Ecto neural progenitor cell (in vitro differentiated cells): ENCODE results near the gene MARS1.

Experiments used
- DNase-seq: peaks from one replicate; pipeline ENCODE4 v3.0.0-alpha.2; 2018; ENCODE audit warnings: low spot score

MARS1 gene

DNA sequence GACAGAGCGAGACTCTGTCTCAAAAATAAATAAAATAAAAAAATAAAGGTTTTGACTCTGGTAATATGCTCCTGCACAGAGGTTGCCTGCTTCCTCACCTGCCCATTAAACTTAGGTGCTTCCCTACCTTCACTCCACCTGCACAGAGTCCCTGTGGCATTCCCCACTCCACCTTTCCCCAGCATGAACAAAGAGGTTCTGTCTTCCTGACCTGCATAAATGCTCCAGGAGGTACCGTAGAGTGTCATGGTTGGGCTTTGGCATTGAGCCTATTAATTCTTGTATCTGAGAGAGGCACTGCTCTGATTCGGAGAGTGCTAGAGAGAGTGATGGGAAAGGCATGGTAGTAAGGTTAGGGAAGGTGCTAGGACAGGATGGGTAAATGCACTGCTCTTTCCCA is 14.5 kb upstream of the MARS1 start:
- DNase-seq: no peak

DNA sequence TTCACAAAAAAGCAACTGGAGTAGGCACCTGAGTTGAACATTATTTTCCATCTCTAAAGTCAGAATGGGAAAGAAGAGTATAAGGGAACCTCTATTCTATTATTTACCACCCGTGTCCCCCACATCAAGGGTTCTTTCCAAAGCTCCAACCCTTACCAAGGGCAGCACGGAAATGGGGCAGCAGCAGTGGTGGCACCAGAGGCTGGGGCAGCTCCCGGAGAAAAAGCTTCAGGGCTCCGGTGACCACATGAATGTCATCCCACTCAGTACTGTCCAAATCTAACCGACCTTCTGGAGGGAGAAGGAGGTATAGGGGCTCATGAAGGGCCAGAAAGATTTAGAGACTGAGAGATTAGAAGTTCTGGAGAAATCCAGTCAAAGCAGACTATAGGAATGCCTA is 14.0 kb upstream of the MARS1 start:
- no peak for DNase-seq

GRCh38 chr12:57474430-57474829 is 13.4 kb upstream of the MARS1 start:
- no peak for DNase-seq

DNA sequence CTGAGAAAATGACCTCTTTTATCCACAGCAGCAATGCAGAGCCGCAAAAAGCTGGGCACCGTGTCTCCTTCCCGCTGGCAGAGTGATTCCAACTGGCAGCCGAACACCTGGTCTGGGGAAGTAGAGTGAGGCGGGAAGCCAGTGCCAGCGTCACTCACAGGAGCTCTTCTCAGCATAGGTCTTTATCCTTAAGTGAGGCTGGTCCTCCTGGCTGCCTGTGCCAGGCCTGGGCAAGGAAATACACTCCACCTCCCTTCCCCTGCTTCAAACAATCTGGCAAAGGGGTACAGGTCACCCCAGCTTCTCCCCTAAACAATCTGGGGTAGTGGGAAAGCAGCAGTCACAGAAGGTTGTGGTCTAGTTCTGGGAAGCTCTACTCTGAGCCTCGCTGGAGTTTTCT is 13.0 kb upstream of the MARS1 start:
- no peak for DNase-seq

DNA sequence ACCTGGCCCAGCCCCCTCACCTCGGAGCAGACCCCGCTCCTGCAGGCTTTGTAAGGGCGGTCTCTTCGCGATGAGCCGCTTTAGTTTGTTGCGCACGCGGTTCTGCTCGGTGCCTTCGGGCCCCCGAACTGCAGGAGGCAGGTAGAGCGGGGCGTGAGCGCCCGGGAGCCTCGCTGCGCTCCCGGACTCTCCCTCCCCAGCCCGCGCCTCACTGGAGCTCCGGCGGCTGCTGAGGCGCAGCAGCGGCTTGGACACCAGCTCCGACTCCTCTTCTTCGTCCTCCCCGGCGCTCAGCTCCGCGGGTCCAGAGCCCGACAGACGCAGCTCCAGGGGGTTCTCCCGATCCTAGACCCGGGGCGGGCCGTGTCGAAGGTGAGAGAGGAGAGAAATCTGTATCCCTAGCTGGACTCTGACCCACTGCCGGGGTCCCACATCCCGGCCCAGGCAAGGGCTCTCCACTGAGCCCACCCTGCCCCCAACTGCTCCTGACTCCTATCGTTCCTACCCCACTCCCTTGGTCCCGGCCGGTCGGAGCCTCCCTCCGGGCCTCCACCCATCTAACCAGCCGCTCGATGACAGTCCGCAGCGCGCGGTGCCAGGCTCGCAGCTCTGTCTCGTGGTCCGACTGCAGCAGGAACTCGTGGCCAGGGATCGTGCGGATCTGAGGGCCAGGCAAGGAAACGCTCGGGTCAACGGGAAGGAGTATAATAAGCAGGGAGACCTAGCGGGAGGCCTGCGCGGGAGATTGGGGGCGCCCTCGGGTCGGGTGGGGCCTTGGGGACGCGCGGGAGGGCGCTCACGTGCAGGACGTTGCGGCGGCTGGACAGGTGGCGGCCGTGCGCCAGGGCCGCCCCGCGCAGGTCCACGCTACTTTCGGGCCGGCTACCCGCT is 12.4 kb upstream of the MARS1 start:
- DNase-seq: peak; percentile 71

DNA sequence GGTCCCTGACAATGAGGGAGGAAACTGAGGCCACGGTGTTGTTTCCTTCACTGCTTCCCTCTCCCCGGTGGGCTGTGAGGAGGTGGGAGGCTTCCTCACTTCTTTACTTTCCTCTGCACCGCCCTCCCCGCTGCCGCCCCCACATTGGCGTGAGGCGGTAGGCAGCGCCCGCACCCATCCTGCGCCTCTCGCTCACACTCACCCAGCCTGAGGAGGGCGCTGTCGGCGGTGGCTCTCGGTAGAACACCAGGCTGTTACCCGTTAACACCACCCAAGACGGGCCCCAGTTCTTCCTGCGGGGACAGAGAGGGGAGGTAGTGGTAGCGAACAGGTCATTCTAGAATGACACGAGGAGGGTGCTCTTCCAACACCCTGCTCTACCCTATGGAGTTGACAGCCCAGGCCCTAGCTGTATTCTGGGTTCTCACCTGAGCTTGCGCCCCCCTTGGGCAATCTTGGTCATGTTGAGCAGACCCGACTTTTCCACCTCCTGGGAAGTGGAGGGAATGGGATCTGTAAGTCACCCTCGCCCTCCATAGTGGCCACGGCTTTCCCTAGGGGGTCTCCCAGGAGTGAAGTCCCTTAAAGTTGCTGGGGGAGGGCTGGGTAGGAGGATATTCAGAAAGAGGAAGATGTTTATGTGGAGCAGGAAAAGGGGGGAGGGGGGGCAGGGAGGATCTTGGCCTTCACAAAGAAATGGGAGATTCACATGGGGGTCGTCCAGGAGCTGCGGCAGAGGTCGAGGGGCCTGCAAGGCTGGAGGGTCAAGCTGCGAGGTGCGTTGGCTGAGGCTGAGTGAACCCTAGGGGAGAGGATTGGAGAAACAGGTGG is 11.5 kb upstream of the MARS1 start:
- no peak for DNase-seq

DNA sequence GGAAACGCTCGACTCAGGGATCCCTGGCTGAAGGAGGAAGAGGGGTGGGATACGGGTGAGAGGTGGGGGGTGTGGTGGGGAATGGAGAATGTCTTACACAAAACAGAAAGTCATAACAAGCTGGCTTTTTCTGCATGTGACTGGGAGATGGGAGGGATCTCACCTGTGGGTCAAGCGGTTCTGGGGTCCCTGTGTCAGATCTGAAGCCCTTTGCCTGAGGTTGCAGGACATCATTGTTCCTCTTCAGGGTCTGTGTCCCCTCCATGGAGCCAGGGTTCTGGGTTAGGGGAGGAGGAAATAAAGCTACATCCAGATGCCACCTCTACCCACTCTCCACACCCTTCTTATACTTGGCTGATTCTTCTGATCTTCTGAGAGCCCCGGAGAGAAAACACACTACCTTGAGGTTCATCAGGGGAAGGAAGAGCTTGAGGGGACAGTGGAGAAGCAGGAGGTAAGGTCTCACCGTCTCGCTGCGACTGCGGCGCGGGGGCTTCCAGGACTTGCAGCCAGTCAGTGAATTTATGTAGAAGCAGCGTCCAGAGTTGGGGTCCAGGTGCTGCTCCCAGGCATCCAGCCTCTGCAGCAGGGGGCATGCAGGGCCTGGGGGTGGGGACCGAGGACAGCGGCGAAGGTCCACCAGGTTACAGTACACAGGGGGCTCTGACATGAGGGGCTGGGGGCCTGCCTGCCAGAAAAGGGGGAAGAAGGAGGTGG is 10.7 kb upstream of the MARS1 start:
- no peak for DNase-seq

DNA sequence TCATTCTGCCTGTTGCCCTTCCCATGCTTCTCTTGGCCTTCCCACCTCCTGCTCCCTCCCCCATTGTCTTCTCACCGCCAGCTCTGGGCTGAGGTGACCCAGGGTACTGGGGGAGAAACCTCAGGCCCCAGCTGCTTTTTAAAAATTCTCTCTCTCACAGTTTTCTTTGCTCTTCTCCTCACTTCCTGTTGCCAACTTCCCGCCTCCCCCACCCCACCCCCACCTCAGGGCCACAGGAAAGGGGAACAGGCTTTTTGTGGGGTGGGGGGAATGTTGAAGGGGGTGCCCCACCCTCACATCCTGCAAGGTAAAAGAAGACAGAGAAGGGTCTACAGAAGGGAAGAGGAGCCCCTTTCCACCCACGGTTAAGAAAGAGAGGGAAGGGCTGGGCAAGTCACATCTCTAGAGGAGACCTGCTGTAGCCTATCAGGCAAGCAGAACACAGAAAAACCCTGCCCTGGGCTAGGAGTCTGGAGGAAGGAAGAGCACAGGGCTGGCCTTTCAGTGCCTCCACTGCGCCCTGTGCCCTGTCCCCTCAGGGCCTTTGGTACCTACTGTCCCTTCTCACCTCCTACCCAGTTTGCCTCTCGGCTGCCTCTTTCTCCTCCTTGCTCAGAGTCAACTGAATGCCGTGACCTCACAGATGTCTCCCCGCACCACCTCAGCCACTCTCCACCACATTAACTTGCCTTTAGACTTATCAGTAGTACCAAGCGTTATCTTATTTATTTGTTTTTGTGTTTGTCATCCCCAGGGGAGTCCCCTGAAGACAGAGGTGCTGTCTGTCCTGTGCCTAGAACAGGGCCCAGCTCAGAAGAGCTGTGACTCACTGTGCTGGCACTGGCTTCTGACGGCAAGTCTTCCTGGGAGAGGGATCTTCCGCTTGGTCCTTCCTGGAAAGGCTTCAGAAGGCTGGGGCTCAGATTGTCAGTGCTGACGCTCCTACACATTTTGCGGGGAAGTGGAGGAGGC is 9.9 kb upstream of the MARS1 start:
- DNase-seq: no peak

- no peak for DNase-seq
These were observed 8.9 kb upstream of the MARS1 start for GRCh38 chr12:57479043-57479375.

DNA sequence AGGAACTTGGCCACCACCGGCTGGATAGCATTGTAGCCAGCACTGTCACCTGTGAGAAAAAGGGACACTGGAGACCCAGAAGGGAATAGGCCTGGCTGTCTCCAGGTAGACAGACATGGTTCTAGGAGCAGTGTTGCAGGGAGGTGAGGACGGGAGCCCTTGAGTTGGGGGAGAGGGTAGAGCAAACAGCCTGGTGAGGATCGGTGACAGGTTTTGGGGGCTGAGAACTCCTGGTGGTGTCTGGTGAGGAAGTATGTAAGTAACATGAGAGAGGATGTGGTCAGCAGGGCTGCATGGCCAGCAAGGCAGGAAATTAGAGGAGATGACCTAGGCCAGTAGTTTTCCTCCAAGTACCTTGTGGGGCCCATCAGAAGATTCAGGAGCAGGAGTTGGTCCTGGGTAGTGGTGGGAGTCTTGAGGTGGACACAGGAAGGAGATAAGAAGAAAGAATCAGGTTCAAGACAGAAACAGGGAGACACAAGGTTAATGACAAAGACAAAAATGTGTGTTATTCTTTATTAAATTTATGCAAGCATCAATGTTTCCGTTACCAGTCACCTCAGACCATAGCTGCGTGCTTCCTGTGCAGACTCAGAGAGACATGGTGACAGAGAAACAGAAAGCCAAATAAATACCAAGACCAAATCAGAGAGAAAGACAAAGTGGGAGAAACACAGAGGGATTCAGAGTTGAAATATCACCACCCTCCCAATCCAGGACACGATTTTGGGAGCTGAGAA is 8.3 kb upstream of the MARS1 start, which contains the start of gene ARHGAP9:
Gene ARHGAP9 (minus strand): TSS at position 491 of the 740 bp plus-strand sequence. CDS start 460 bp downstream, at position 31.
- DNase-seq: no peak

DNA sequence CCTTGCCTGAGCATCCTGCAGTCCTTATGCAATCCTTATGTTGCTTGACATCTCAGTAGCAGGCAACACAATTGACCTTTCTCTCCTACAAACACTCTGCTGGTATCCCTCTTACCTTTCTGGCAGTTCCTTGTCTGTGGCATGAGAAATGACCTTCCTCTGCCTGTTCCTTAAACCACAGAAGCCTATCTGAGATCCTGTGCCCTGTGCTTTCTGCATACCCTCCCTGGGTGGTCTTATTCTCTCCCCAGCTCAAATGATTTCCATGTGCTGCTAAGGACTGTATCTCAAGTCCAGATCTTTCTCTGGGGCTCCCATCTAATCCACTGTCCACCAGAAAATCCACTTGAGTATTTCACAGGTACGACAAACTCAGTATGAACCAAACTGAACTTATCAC is 6.2 kb upstream of the MARS1 start:
- DNase-seq: no peak

- DNase-seq: no peak
These were observed 4.4 kb upstream of the MARS1 start for GRCh38 chr12:57483466-57483865.

GRCh38 chr12:57485695-57486094 is 2.2 kb upstream of the MARS1 start:
- DNase-seq: no peak

GRCh38 chr12:57487055-57487596 is 742 bp upstream of the MARS1 start:
- DNase-seq: no peak

DNA sequence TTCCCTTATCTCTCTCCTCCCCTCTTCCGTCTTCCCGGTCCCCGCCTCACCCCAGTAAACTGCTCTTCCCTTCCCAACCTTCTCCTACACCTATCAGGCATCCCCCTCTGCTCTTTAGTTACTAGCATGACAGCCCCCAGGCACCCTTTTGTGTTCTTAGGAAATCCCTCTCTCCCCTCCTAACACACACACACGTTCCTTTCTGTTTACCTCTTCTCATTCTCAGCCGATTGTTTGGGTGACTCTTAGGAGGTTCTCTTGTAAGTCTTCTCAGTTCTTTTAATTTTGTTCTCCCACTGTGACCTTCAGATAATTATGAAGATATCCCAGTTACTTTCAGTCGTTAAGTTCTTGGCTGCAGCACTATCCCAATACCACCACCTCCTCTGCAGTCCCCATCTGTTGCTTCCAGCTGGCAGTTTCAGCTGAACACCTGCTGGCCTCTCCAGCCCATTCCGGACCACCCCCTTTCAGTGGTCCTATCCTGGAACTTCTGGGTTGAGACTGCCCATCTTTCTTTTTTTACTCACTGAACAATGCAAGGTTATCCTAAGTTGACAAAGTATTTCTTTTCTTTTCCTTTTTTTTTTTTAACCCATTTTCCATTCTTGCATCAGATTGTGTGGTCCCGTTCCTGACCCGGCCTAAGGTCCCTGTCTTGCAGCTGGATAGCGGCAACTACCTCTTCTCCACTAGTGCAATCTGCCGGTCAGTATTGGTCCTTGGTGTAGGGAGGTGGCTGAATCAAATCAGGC is 711 bp downstream of the MARS1 start:
- DNase-seq: no peak

GRCh38 chr12:57489157-57489641 is 1.3 kb downstream of the MARS1 start:
- no peak for DNase-seq

GRCh38 chr12:57490126-57490525 is 2.3 kb downstream of the MARS1 start:
- no peak for DNase-seq

GRCh38 chr12:57491393-57492280 is 3.8 kb downstream of the MARS1 start:
- no peak for DNase-seq
